ENCODE data around the gene PNRC2.

The PNRC2 gene

DNA sequence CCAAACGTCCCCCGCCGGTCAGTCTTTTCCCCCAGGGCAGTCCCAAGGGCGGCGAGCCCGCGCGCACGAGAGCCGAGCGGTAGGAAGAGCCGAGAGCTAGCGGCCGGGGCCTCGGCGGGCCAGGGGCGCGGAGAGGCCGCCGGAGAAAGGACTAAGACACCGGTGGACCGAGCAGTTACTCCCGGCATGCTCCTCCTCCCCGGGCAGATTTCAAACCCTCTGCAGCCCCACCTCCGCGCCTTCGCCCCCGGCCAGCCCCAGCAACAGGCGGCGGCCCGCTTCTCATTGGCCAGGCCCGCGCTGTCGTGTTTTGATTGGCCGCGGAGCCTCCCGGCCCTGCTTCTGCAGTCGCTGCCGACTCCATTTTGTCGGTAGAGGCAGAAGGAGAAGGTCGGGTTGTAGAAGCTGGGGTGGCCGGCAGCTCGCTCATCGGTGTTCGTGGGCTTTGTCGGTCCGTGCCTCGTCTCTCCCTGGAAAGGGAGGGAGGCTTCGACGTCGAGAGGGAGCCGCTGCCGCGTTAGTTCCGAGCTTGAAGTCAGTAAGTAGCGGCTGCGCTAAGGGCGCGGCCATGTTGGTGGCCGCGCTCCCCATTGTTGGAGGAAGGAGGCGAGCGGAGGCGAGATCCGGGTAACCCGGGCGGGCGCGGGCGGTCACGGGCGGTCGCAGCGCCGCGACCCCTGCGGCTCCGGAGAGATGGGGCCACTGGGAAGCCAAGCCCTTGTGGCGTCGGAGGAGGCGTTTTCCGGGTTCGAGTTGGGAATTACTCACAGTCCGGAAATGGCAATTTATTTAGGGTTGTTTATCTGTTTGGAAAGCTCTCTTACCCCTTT, at the start of gene PNRC2:
PNRC2 (plus strand) TSS at position 368 of the 830 bp plus-strand sequence. CDS start 1,630 bp downstream, outside the sequence.
- in situ Hi-C loops (cut with HindIII; ENCODE audit: low pct_ligation_motif_present, low pct_unique_long_range_greater_than_20kb, low sequenced_read_pairs): loop anchor here (10.0 kb wide), 1 partner anchor 55 kb away; no protein-coding TSS in a partner anchor
- DNase-seq: peak; percentile 92

- DNase-seq: no peak
- in situ Hi-C loops (cut with HindIII; ENCODE audit: low pct_ligation_motif_present, low pct_unique_long_range_greater_than_20kb, low sequenced_read_pairs): no loop called here
These were observed 49.5 kb upstream of the PNRC2 start for GRCh38 chr1:23910144-23910543.

DNA sequence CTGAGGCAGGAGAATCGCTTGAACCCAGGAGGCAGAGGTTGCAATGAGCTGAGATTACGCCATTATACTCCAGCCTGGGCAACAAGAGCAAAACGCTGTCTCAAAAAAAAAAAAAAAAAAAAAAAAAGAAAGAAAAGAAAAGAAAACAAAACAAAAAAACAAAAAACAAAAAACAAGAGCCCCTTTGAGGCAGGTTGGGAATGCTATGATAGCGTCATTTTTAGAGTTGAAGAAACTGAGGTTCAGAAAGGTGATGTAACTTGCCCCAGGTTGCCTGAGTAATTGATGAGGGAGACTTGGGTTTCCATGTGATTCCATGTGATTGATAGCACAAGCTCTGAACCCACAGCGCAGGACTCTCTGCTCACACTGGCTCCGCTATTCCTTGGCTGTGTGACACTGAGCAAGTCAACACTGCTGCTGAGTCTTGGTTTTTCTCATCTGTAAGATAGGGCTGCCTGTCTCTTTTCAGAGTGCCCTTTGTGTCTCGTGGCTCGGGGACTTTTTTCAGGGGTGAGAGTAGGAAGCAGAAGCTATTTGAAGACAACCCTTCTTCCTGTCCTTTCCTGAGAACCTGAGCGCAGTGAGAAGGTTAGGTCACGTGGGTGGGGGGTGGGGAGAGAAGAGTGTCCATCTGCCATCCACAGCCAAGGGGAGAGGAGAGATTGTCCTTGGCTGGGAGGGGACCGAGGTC, 48.9 kb upstream of the PNRC2 start:
- DNase-seq: no peak
- in situ Hi-C loops (cut with HindIII; ENCODE audit: low pct_ligation_motif_present, low pct_unique_long_range_greater_than_20kb, low sequenced_read_pairs): no loop called here

- in situ Hi-C loops (cut with HindIII; ENCODE audit: low pct_ligation_motif_present, low pct_unique_long_range_greater_than_20kb, low sequenced_read_pairs): no loop called here
- no peak for DNase-seq
These were observed 47.7 kb upstream of the PNRC2 start for GRCh38 chr1:23911921-23912320.

- in situ Hi-C loops (cut with HindIII; ENCODE audit: low pct_ligation_motif_present, low pct_unique_long_range_greater_than_20kb, low sequenced_read_pairs): no loop called here
- DNase-seq: no peak
These were observed 46.3 kb upstream of the PNRC2 start, which contains the start of gene CNR2 for GRCh38 chr1:23913212-23913880. TSS of gene CNR2 (minus strand) at chr1:23913362. CDS start at chr1:23875617, 37,745 bp downstream.

DNA sequence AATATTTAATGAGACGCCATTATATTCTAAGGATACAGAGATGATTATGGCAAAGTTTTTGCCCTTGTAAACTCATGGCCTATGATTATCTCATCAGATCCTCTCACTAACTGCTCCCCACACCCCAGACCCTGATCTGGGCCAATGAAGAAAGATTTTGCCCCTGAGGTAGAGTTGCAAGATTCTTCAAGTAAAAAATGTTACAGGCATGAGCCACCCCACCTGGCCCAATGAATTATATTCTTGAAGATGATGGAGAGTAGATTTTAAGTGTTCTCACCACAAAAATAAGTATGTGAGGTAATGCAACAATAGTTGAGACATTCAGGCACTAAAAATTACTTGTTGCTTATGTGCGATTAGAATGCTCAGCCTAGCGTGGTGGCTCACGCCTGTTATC, 44.7 kb upstream of the PNRC2 start:
- DNase-seq: no peak
- in situ Hi-C loops (cut with HindIII; ENCODE audit: low pct_ligation_motif_present, low pct_unique_long_range_greater_than_20kb, low sequenced_read_pairs): no loop called here

- in situ Hi-C loops (cut with HindIII; ENCODE audit: low pct_ligation_motif_present, low pct_unique_long_range_greater_than_20kb, low sequenced_read_pairs): no loop called here
- DNase-seq: no peak
These were observed 44.2 kb upstream of the PNRC2 start for GRCh38 chr1:23915466-23915865.

DNA sequence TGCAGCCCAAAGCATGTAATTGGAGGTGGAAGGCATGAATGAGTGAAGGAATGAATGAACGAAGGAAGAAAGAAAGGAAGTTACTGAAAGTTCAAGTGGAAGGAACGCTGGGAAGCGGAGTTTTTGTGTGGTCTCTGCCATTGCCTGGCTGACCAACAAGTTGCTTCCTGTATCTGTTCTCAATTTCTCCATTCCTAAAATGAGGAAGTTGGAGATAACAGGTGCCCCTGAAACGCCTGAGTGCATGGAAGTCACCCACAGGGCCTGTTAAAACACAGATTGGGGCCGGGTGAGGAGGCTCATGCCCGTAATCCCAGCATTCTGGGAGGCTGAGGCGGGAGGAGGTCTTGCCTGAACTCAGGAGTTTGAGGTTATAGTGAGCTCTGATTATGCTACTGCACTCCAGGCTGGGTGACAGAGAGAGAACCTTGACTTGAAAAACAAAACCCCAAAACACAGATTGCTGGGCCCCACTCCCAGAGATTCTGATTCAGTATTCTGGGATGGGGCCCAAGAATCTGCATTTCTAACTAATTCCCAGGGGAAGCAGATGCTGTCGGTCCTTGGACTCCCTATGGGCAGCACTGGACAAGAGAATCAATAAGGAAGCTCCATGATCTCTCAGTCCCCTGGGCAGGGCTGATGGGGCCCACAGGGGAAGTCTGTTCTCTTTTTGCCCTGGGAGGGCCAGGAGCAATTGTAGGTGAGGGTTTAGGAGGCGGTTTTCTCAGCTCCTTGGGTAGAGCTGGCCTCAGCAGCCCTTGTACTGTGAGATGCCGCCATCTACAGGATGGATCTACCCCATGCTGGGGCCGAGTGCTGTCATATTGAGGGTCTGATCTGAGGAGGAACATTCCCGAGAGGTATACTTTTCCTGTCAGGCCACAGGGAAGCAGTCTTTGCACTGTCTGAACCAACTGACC, 43.2 kb upstream of the PNRC2 start:
- in situ Hi-C loops (cut with HindIII; ENCODE audit: low pct_ligation_motif_present, low pct_unique_long_range_greater_than_20kb, low sequenced_read_pairs): no loop called here
- DNase-seq: peak; percentile 75

GRCh38 chr1:23922321-23922943, 37.2 kb upstream of the PNRC2 start:
- DNase-seq: no peak
- in situ Hi-C loops (cut with HindIII; ENCODE audit: low pct_ligation_motif_present, low pct_unique_long_range_greater_than_20kb, low sequenced_read_pairs): no loop called here

GRCh38 chr1:23923592-23924499, 35.8 kb upstream of the PNRC2 start:
- in situ Hi-C loops (cut with HindIII; ENCODE audit: low pct_ligation_motif_present, low pct_unique_long_range_greater_than_20kb, low sequenced_read_pairs): no loop called here
- DNase-seq: no peak

GRCh38 chr1:23924601-23925000, 35.0 kb upstream of the PNRC2 start:
- in situ Hi-C loops (cut with HindIII; ENCODE audit: low pct_ligation_motif_present, low pct_unique_long_range_greater_than_20kb, low sequenced_read_pairs): no loop called here
- no peak for DNase-seq

- DNase-seq: no peak
- in situ Hi-C loops (cut with HindIII; ENCODE audit: low pct_ligation_motif_present, low pct_unique_long_range_greater_than_20kb, low sequenced_read_pairs): no loop called here
These were observed 34.3 kb upstream of the PNRC2 start for GRCh38 chr1:23925279-23925678.

- no peak for DNase-seq
- in situ Hi-C loops (cut with HindIII; ENCODE audit: low pct_ligation_motif_present, low pct_unique_long_range_greater_than_20kb, low sequenced_read_pairs): no loop called here
These were observed 32.5 kb upstream of the PNRC2 start for GRCh38 chr1:23927097-23927496.

GRCh38 chr1:23928789-23929188, 30.8 kb upstream of the PNRC2 start:
- DNase-seq: no peak
- in situ Hi-C loops (cut with HindIII; ENCODE audit: low pct_ligation_motif_present, low pct_unique_long_range_greater_than_20kb, low sequenced_read_pairs): no loop called here

DNA sequence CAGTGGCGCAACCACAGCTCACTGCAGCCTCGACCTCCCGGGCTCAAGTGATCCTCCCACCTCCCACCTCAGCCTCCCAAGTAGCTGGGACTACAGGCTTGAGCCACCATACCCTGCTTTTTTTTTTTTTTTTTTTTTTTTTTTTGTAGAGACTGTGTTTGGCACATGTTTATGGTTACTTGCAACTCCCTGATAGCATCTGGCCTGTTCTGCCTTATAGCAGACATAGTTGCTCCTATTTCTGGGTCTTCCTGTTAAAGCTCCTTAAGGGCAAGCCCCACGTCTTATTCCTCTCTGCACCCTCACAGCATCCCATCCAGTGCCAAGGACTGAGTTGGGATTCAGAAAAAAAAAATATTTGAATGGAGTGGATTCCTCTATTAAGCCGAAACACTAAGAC, 29.4 kb upstream of the PNRC2 start:
- DNase-seq: no peak

DNA sequence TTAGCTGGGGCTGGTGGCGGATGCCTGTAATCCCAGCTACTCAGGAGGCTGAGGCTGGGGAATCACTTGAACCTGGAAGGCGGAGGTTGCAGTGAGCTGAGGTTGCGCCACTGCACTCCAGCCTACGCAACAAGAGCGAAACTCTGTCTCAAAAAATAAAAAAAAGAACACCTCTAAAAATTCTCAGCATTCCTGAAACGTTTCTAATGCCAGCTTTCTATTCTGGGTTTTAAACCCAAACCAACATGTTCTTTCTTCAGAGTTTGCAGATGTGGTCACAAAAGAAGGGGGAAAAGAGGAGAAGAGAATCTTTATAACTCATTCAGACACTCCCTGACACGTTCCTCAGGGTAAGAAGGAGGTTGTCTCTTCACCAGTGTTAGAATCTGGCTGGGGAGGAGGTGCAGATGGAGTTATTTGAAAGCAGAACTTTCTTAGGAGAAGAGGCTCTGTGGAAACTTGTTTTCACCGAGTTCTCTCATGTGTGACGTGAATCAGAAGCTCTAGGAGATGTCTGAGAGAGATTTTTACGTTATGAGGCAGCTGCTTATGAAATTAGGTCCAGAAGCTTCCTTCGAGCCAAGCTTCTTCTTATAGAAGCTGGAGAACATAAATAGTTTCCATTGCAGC, 28.7 kb upstream of the PNRC2 start:
- peak; percentile 88 for DNase-seq

More for the DNA sequence above, 29.4 kb upstream of the PNRC2 start:
- in situ Hi-C loops (cut with HindIII; ENCODE audit: low pct_ligation_motif_present, low pct_unique_long_range_greater_than_20kb, low sequenced_read_pairs): no loop called here

More for the DNA sequence above, 28.7 kb upstream of the PNRC2 start:
- in situ Hi-C loops (cut with HindIII; ENCODE audit: low pct_ligation_motif_present, low pct_unique_long_range_greater_than_20kb, low sequenced_read_pairs): no loop called here

Data from ACHN (cell line).